NCI-H2227 (cell line): Measurements from ENCODE around the gene SIGLEC10.

Experiments
- DNase-seq: peaks from one replicate; lab custom pipeline; 2025; ENCODE audit not compliant: unreplicated experiment; lab: John Stamatoyannopoulos, UW

The SIGLEC10 gene

GRCh38 chr19:51394050-51394836 is 23.2 kb downstream of the SIGLEC10 start:
- peak; percentile 96 for DNase-seq

- no peak for DNase-seq
Measured at GRCh38 chr19:51392701-51393100, 24.7 kb downstream of the SIGLEC10 start.

- no peak for DNase-seq
Measured at GRCh38 chr19:51391073-51391611, 26.3 kb downstream of the SIGLEC10 start.

- DNase-seq, result no peak
Measured at GRCh38 chr19:51389143-51389542, 28.3 kb downstream of the SIGLEC10 start.

- DNase-seq, result no peak
Measured at GRCh38 chr19:51387924-51388389, 29.5 kb downstream of the SIGLEC10 start, which contains the start of gene LIM2. LIM2 (minus strand) TSS chr19:51387974; CDS start chr19:51387443, 531 bp downstream.

- DNase-seq, result no peak
Measured at GRCh38 chr19:51386882-51387520, 30.4 kb downstream of the SIGLEC10 start.

GRCh38 chr19:51382004-51382403 is 35.4 kb downstream of the SIGLEC10 start:
- no peak for DNase-seq

GRCh38 chr19:51380379-51380778 is 37.1 kb downstream of the SIGLEC10 start:
- DNase-seq, result no peak

GRCh38 chr19:51377422-51377821 is 40.0 kb downstream of the SIGLEC10 start:
- DNase-seq, result no peak

- DNase-seq, result no peak
Measured at GRCh38 chr19:51375504-51376221, 41.8 kb downstream of the SIGLEC10 start.

- DNase-seq, result no peak
Measured at GRCh38 chr19:51372649-51373504, 44.6 kb downstream of the SIGLEC10 start, which contains the start of gene NKG7. NKG7 (minus strand) TSS chr19:51372654; CDS start chr19:51372535, 119 bp downstream.

- no peak for DNase-seq
Measured at GRCh38 chr19:51372021-51372648, 45.3 kb downstream of the SIGLEC10 start.

GRCh38 chr19:51371186-51371690 is 46.2 kb downstream of the SIGLEC10 start:
- DNase-seq, result no peak

GRCh38 chr19:51370230-51370629 is 47.2 kb downstream of the SIGLEC10 start:
- no peak for DNase-seq

GRCh38 chr19:51368366-51369282 is 48.8 kb downstream of the SIGLEC10 start, which contains the start of gene CLDND2:
CLDND2 (minus strand) TSS chr19:51369003; CDS start chr19:51368577, 426 bp downstream.
- no peak for DNase-seq

- DNase-seq, result peak; percentile 96
Measured at GRCh38 chr19:51367565-51368365, 49.7 kb downstream of the SIGLEC10 start.

GRCh38 chr19:51367255-51367564 is 50.2 kb downstream of the SIGLEC10 start:
- DNase-seq, result no peak
